ENCODE results near the gene NRXN3.

GRCh38 chr14:79510659-79511058 is 1340.5 kb downstream of the NRXN3 start:
- TF ChIP-seq CTCF (IDR thresholded peaks at IDR 0.05): no peak
- TF ChIP-seq REST (IDR thresholded peaks at IDR 0.05; ENCODE audit: low read depth, low read length): no peak
- no peak for TF ChIP-seq USF2 (IDR thresholded peaks at IDR 0.05; ENCODE audit: borderline replicate concordance, low read depth, low read length)
- no peak for TF ChIP-seq CHD2 (IDR thresholded peaks at IDR 0.05; ENCODE audit: low read length, partially characterized antibody)
- no peak for TF ChIP-seq SIN3A (IDR thresholded peaks at IDR 0.05; ENCODE audit: borderline replicate concordance, low read depth, low read length)
- no peak for TF ChIP-seq TAF1 (IDR thresholded peaks at IDR 0.05; ENCODE audit: borderline replicate concordance, low read depth, low read length)
- no peak for TF ChIP-seq POLR2AphosphoS5 (IDR thresholded peaks at IDR 0.05; ENCODE audit: low read depth, low read length)

Data from SK-N-SH (cell line).